ENCODE data around the gene CTNND2. TPM values are rescaled to one million over a fixed set of nuclear protein-coding genes. Genes with fewer than 3 reads are reported as not detected.
"Not testable (repeated sequence)": the region's sequence is repeated elsewhere in the genome, so short reads cannot be mapped to it uniquely, and the experiment has no call there.

The CTNND2 gene
- total RNA-seq, 2 experiments from 2014 or later = not detected

- Mint-ChIP-seq H3K36me3 (ENCODE audit: low read depth) (no peaks in the 10 kb centered on the region), H3K27ac (no peak overlapping the region), H3K4me1 (ENCODE audit: low read depth) (no peaks in the 10 kb centered on the region), H3K4me3 (no peak overlapping the region), H3K9me3 (no peaks in the 10 kb centered on the region), H3K27me3 (no peaks in the 10 kb centered on the region)
- TF ChIP-seq CTCF (IDR thresholded peaks at IDR 0.05) = no peak
- ATAC-seq = no peak
- ChIA-PET POLR2A (no interaction called here), CTCF (interaction anchor here (1.7 kb wide), 1 partner anchor 23 kb away, joined by 5 read pairs; no protein-coding TSS in a partner anchor)
- intact Hi-C loops (cut with micrococcal nuclease) = no loop called here
- no peak for DNase-seq
Measured at GRCh38 chr5:11010429-11011210, 893.6 kb downstream of the CTNND2 start.

GRCh38 chr5:11009576-11009975 lies 894.7 kb downstream of the CTNND2 start:
- TF ChIP-seq CTCF (IDR thresholded peaks at IDR 0.05) = no peak
- no peak for DNase-seq
- H3K27ac Mint-ChIP-seq = no peak overlapping the region
- CTCF ChIA-PET = interaction anchor here (1.2 to 1.7 kb wide), 2 partner anchors 21 to 22 kb away, joined by 3 to 5 read pairs; no protein-coding TSS in a partner anchor
- intact Hi-C loops (cut with micrococcal nuclease) = no loop called here
- H3K36me3 Mint-ChIP-seq (ENCODE audit: low read depth) = no peaks in the 10 kb centered on the region
- no peak overlapping the region for H3K4me3 Mint-ChIP-seq
- no peaks in the 10 kb centered on the region for H3K9me3 Mint-ChIP-seq
- POLR2A ChIA-PET = no interaction called here
- H3K27me3 Mint-ChIP-seq = no peaks in the 10 kb centered on the region
- ATAC-seq = no peak
- no peaks in the 10 kb centered on the region for H3K4me1 Mint-ChIP-seq (ENCODE audit: low read depth)

- no peak overlapping the region for H3K27ac Mint-ChIP-seq
- ATAC-seq (no peak), DNase-seq (no peak)
- TF ChIP-seq CTCF (IDR thresholded peaks at IDR 0.05) = no peak
- POLR2A ChIA-PET = no interaction called here
- H3K4me3 Mint-ChIP-seq = no peak overlapping the region
- no peaks in the 10 kb centered on the region for H3K36me3 Mint-ChIP-seq (ENCODE audit: low read depth)
- H3K9me3 Mint-ChIP-seq = no peaks in the 10 kb centered on the region
- H3K4me1 Mint-ChIP-seq (ENCODE audit: low read depth) = no peaks in the 10 kb centered on the region
- CTCF ChIA-PET = no interaction called here
- intact Hi-C loops (cut with micrococcal nuclease) = no loop called here
- peaks cover 2% of the 10 kb centered on the region for H3K27me3 Mint-ChIP-seq
Measured at GRCh38 chr5:11007269-11007870, 896.9 kb downstream of the CTNND2 start.

- H3K36me3 Mint-ChIP-seq (ENCODE audit: low read depth); H3K4me3 Mint-ChIP-seq; POLR2A ChIA-PET; H3K27ac Mint-ChIP-seq; H3K27me3 Mint-ChIP-seq; ATAC-seq; intact Hi-C loops (cut with micrococcal nuclease); DNase-seq; H3K9me3 Mint-ChIP-seq; H3K4me1 Mint-ChIP-seq (ENCODE audit: low read depth): not testable (repeated sequence)
- CTCF ChIA-PET = interaction anchor here (2.6 kb wide), 1 partner anchor 16 kb away, joined by 14 read pairs; no protein-coding TSS in a partner anchor
Measured at GRCh38 chr5:11004523-11004922, 899.7 kb downstream of the CTNND2 start.

- no peak for ATAC-seq
- Mint-ChIP-seq H3K4me3 (no peak overlapping the region), H3K27me3 (peaks cover 2% of the 10 kb centered on the region), H3K4me1 (ENCODE audit: low read depth) (no peaks in the 10 kb centered on the region), H3K36me3 (ENCODE audit: low read depth) (no peaks in the 10 kb centered on the region), H3K27ac (no peak overlapping the region), H3K9me3 (no peaks in the 10 kb centered on the region)
- ChIA-PET POLR2A (no interaction called here), CTCF (interaction anchor here (3.9 kb wide), 1 partner anchor 12 kb away, joined by 22 read pairs; no protein-coding TSS in a partner anchor)
- TF ChIP-seq CTCF (IDR thresholded peaks at IDR 0.05) = no peak
- intact Hi-C loops (cut with micrococcal nuclease) = no loop called here
- DNase-seq = no peak
Measured at GRCh38 chr5:11000515-11001353, 903.5 kb downstream of the CTNND2 start.

Measured in activated CD8-positive, alpha-beta T cell treated with anti-CD3 and anti-CD28 coated beads for 36 hours (primary cell).